Activated gamma-delta T cell treated with anti-CD3 and anti-CD28 coated beads, Interleukin-2, amount 50 U/mL, for 16 hours (primary cell): ENCODE results near the gene ARHGAP22.

Experiments used
- DNase-seq: peaks from one replicate; pipeline ENCODE4 v3.0.0-alpha.2; 2020; ENCODE audit warnings: low read depth

ARHGAP22 gene

GRCh38 chr10:48552946-48553564 is 51.8 kb downstream of the ARHGAP22 start:
- no peak for DNase-seq

- no peak for DNase-seq
Measured at GRCh38 chr10:48551861-48552591, 52.8 kb downstream of the ARHGAP22 start.

DNA sequence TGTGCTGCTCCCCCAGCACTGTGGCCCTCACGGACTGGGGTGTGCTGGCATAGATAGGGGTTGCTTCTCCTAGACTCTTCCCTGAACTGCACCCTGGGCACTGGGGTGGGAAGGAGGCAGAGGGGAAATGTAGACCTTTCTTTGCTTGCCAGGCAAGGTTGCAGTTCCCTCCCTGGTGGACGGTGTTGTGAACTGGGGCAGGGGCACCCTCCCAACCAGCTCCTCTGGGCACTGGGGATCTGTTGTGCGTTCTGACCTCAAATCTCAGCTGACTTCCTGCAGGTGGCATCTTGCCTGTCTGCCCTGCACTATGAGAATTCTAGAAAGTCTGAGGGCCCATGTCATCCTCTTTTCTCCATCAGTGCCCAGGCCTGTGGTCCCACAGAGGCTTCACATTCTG is 53.9 kb downstream of the ARHGAP22 start:
- DNase-seq: no peak

- DNase-seq: no peak
Measured at GRCh38 chr10:48550071-48550691, 54.7 kb downstream of the ARHGAP22 start.

GRCh38 chr10:48549236-48549635 is 55.6 kb downstream of the ARHGAP22 start:
- no peak for DNase-seq

GRCh38 chr10:48548531-48549135 is 56.2 kb downstream of the ARHGAP22 start:
- no peak for DNase-seq

DNA sequence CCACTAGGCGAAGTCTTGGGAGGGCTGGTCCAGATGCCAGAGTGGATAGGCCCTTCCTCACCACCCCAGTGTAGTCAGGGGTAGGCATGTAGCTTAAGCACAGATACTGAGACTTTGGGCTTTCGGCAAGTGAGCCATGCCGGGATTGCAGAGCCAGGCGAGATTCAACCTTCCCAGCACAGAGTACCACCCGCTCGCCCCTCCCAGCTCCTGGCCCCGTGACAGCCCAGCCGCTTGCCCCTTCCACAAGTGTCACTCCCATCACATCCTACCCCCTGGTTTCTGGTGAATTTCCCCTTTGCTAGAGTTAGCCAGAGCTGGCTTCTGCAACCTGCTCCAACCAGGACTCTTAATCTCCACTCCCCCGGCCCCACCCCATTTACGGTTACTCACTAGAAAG is 56.9 kb downstream of the ARHGAP22 start:
- DNase-seq: no peak

DNA sequence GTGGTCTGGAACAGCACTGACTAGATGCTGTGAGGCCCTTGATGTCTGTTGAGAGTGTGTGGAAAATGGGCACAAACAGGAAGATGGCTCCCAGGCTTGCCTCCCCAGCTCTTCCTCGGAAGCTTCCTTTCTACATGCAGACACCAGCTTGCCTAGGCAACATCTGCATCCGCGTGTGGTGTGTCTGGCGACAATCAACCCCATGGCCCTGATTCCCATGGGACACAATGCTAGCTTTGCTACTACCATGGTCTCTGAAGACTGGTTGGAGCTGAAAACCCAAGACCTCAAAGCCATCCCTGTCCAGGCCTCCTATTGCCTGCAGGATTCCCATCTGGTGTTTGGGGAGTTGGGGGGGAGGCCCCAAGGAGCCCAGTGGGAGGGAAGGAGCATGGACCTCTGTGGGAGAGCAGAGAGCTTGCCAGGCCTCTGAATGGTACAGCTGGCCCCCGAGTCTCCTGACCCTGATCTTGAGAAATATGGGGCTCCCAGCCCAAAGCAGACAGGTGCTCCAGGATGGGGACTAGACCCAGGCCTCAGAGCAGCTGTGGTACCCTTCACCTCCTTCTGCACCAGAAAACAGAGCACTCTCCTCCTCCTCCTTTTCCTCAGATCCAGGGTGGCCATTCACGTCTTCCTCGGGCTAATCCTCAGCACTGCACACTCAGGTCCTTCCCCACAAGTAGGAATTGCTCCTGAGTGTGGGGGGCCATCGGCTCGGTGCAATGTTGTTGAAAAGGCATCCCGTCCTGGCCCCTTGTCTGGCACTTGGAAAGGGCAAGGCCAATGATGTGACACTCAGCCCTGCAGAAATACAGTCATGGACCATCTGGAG is 57.6 kb downstream of the ARHGAP22 start:
- no peak for DNase-seq

DNA sequence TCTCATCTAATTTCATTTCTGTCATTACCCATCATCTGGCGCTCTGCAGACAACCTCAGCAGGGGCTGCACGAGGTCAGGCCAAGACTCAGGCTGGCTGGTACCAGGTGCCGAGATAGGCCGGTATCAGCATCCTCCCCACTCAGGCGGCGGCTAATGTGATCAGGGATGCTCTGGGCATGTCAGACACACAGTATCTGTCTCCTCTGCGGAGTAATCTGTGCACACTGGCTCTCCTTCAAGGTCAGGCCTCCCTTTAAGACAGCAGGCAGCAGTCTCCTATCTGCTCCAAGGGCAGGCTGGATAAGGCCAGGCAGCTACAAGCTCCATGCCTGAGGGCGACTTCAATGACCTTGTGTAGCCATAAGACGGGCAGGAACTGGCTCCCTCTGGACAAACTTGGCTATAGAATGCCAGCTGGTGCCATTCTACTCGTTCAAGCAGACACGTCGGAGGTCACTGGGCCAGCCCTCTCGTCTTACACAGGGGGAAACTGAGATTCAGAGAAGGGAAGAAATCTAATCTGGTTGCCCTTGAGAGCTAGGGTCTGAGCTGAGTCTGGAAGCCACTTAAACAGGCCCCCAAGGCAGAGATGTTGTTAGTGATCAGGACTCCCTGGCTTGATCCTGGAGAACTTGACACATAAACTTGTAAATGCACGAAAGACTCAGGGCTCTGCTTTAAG is 59.3 kb downstream of the ARHGAP22 start:
- DNase-seq: no peak

DNA sequence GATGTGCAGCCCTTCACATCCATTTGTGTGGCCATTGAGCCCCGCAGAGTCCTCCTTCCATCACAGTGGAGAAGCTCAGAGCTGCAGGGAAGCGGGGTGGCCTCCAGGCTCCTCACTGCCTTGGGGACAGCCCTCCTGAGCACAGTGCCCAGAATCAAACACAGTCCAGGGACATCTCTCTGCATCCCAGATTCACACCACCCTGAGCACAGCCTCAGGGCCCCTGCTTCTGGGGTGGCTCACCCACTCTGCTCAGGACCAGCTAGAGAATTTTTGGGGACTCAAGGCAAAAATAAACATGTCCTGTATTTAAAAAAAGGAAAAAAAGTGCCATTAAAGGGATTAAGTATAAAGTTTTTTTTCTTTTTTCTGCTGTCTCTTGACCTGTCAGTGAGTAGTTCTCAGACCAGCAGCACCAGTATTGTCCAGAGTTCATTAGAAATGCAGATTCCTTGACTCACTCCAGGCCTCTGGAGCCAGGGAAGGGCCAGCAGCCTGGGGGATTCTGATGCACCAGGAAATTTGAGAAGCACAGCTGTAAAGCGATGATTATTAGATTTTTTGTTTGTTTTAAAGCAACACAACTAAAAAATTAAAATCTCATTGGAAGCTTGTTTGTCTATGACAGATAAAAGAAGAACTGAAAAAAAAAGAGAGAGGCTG is 61.6 kb downstream of the ARHGAP22 start:
- DNase-seq: no peak

- DNase-seq: no peak
Measured at GRCh38 chr10:48542471-48543181, 62.2 kb downstream of the ARHGAP22 start.

GRCh38 chr10:48541144-48541795 is 63.6 kb downstream of the ARHGAP22 start:
- DNase-seq: no peak

- DNase-seq: no peak
Measured at GRCh38 chr10:48538611-48539010, 66.3 kb downstream of the ARHGAP22 start.

DNA sequence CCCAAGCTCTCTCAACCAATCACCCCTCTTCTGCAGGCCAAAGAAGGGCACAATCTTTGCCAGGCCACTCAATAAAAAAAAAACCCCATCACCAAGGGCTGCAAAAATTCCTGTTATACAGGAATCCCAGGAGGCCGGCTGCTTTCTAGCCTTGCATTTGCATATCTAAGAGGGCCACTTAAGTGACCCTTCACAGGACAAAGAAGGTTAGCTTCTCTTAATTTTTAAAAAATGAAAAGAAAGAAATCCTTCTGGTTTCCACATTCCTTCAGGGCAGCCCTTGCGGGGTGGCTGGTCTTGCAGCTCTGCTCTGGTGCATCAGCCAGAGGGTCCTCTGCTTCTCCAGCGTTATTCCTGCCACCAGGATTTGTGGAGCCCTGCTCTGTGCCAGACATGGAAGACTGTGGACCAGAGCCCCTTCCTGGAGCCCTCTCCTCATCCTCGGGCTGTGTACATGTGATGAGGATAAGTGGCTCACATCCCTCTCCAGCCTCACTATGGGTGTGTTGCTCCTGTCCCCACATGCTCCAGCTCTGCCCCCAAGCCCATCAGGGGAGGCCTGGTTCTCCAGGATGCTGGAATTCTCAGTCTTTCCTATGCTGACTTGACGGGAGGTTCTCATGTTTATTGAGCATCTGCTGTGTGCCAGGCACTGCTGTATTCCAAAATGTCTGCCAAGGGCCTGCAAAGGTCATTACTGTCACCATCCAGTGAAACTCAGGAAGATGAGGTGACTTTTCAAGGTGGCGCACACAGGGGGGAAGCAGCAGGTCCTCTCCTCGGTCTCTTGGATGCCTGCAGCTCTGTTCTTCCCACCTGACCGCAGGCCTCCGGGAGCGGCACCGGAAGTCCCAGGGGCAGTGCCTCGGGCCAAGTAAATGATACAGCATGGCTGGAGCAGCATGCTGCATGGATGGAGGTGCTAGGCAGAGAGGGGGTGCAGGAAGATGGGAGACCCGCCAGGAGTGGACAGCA is 67.7 kb downstream of the ARHGAP22 start:
- no peak for DNase-seq

DNA sequence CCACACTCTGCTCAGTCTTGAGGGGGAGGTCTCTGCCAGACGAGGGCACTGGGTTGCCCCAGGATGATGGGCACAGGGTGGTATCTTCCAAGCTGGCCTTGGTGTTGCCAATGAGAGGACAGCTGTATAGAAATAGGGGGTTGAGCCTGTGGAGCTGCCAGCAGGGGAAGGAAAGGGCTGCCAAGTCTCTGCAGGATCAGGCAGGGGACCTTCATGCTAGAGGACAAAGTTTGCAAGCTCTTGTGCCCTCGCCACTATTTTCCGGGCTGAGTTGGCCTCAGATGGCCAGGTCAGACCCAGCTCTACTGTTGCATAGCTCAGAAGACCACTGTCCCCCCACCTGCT is 68.7 kb downstream of the ARHGAP22 start:
- no peak for DNase-seq

GRCh38 chr10:48535416-48536155 is 69.3 kb downstream of the ARHGAP22 start:
- no peak for DNase-seq

DNA sequence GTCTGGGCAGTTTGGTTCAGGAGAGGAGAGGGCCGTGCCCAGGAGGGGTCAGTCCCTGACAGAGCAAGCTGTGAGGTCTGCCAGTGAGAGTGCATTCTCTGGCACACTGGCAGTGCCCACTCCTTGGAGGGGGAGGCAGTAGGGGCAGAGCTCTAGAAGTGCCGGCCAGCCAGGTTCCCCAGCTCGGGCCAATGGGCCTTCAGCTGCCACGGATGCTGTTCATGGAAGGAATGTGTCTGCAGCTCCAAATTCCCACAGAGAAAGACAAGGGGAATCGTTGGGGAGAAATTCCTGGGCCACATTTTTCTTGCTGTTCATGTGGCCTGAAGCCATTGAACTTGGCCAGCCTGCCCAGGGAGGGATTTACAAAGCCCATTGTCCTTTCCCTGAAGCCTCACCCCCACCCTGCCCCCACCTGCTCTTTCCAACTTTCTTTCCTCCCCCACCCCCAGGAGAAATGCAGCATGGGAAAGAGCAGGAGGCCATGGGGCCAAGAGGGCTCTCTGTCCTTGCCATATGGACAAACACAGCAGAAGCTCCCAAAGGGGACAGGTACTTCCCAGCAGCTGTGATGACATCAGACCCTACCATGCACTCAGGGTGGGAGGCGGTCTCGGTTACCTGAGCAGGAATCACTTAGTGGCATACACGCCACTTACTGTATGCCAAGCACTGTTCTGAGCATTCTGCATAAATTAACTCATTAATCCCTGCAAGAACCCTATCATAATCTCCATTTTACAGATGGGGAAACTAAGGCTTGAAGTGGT is 70.7 kb downstream of the ARHGAP22 start:
- DNase-seq: no peak
